ENCODE measurements around the gene EFNA5.

- no peak for TF ChIP-seq POLR2AphosphoS5 (IDR thresholded peaks at IDR 0.05; ENCODE audit: borderline replicate concordance, low read depth, low read length)
- no peak for TF ChIP-seq EZH2 (IDR thresholded peaks at IDR 0.05)
- no peak for TF ChIP-seq FOXP2 (optimal IDR thresholded peaks at IDR 0.05; ENCODE audit: control extremely low read depth, extremely low read length, insufficient read depth)
Measured at GRCh38 chr5:107483231-107484024, 187.3 kb downstream of the EFNA5 start.

All from SK-N-MC (cell line).